Measurements from ENCODE around the gene TPM2.

DNA sequence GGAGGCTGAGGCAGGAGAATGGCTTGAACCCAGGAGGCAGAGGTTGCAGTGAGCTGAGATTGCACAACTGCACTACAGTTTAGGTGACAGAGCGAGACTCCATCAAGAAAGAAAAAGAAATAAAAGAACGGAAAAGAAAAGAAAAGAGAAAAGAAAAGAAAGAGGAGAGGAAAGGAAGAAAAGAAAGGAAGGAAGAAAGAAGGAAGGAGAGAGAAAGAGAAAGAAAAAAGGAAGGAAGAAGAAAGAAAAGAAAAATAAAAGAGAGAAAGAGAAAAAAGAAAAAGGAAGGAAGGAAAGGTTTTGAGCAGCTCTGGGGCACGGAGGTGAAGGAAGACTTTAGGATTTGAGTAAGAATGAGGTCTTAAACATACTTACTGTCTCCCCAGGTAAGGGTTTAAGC lies 23.9 kb upstream of the TPM2 start:
- TF ChIP-seq CTCF (IDR thresholded peaks at IDR 0.05) = no peak
- TF ChIP-seq POLR2A (IDR thresholded peaks at IDR 0.05) = no peak

Data from stomach (tissue), 4 donors.